ENCODE results near the gene RBCK1.
"Not testable (repeated sequence)": the region's sequence is repeated elsewhere in the genome, so short reads cannot be mapped to it uniquely, and the experiment has no call there.

The RBCK1 gene

GRCh38 chr20:391041-391711 is 16.9 kb upstream of the RBCK1 start:
- Histone ChIP-seq H3K27ac (ENCODE audit: low read length) (no peak overlapping the region), H3K4me3 (ENCODE audit: low read length) (no peak overlapping the region), H3K27me3 (ENCODE audit: control insufficient read depth, insufficient read depth, low read length) (no peaks in the 10 kb centered on the region), H3K36me3 (ENCODE audit: control insufficient read depth, low read depth, low read length) (peaks cover 8% of the 10 kb centered on the region), H3K9me3 (ENCODE audit: control insufficient read depth, low read depth, low read length) (no peaks in the 10 kb centered on the region), H3K9ac (ENCODE audit: low read length) (no peak overlapping the region), H3K4me1 (ENCODE audit: control insufficient read depth, low read depth, low read length) (no peaks in the 10 kb centered on the region)

- H3K27ac ChIP-seq (ENCODE audit: low read length); H3K27me3 ChIP-seq (ENCODE audit: control insufficient read depth, insufficient read depth, low read length); H3K4me1 ChIP-seq (ENCODE audit: control insufficient read depth, low read depth, low read length); H3K9me3 ChIP-seq (ENCODE audit: control insufficient read depth, low read depth, low read length); H3K9ac ChIP-seq (ENCODE audit: low read length); H3K4me3 ChIP-seq (ENCODE audit: low read length): not testable (repeated sequence)
- H3K36me3 ChIP-seq (ENCODE audit: control insufficient read depth, low read depth, low read length), result peaks cover 16% of the 10 kb centered on the region
Measured at GRCh38 chr20:393296-393695, 14.8 kb upstream of the RBCK1 start.

GRCh38 chr20:396252-396618 is 11.9 kb upstream of the RBCK1 start:
- H3K36me3 ChIP-seq (ENCODE audit: control insufficient read depth, low read depth, low read length), result peaks cover 11% of the 10 kb centered on the region
- no peak overlapping the region for H3K9ac ChIP-seq (ENCODE audit: low read length)
- H3K9me3 ChIP-seq (ENCODE audit: control insufficient read depth, low read depth, low read length), result no peaks in the 10 kb centered on the region
- no peak overlapping the region for H3K4me3 ChIP-seq (ENCODE audit: low read length)
- no peaks in the 10 kb centered on the region for H3K27me3 ChIP-seq (ENCODE audit: control insufficient read depth, insufficient read depth, low read length)
- no peak overlapping the region for H3K27ac ChIP-seq (ENCODE audit: low read length)
- peaks cover 10% of the 10 kb centered on the region for H3K4me1 ChIP-seq (ENCODE audit: control insufficient read depth, low read depth, low read length)

GRCh38 chr20:396619-397431 is 11.3 kb upstream of the RBCK1 start:
- H3K4me3 ChIP-seq (ENCODE audit: low read length), result no peak overlapping the region

GRCh38 chr20:397432-398237 is 10.5 kb upstream of the RBCK1 start:
- H3K27ac ChIP-seq (ENCODE audit: low read length), result no peak overlapping the region
- H3K9ac ChIP-seq (ENCODE audit: low read length), result no peak overlapping the region
- H3K9me3 ChIP-seq (ENCODE audit: control insufficient read depth, low read depth, low read length), result no peaks in the 10 kb centered on the region
- H3K4me3 ChIP-seq (ENCODE audit: low read length), result no peak overlapping the region
- H3K4me1 ChIP-seq (ENCODE audit: control insufficient read depth, low read depth, low read length), result peaks cover 10% of the 10 kb centered on the region
- H3K36me3 ChIP-seq (ENCODE audit: control insufficient read depth, low read depth, low read length), result peaks cover 11% of the 10 kb centered on the region
- no peaks in the 10 kb centered on the region for H3K27me3 ChIP-seq (ENCODE audit: control insufficient read depth, insufficient read depth, low read length)

More at GRCh38 chr20:396619-397431, 11.3 kb upstream of the RBCK1 start:
- Histone ChIP-seq H3K4me1 (ENCODE audit: control insufficient read depth, low read depth, low read length) (peaks cover 10% of the 10 kb centered on the region), H3K9ac (ENCODE audit: low read length) (no peak overlapping the region), H3K9me3 (ENCODE audit: control insufficient read depth, low read depth, low read length) (no peaks in the 10 kb centered on the region), H3K27ac (ENCODE audit: low read length) (no peak overlapping the region), H3K36me3 (ENCODE audit: control insufficient read depth, low read depth, low read length) (peaks cover 11% of the 10 kb centered on the region), H3K27me3 (ENCODE audit: control insufficient read depth, insufficient read depth, low read length) (no peaks in the 10 kb centered on the region)

GRCh38 chr20:399182-399707 is 8.9 kb upstream of the RBCK1 start:
- no peak overlapping the region for H3K27ac ChIP-seq (ENCODE audit: low read length)
- peaks cover 11% of the 10 kb centered on the region for H3K36me3 ChIP-seq (ENCODE audit: control insufficient read depth, low read depth, low read length)
- no peak overlapping the region for H3K9ac ChIP-seq (ENCODE audit: low read length)

GRCh38 chr20:400128-400453 is 8.0 kb upstream of the RBCK1 start:
- Histone ChIP-seq H3K9ac (ENCODE audit: low read length) (no peak overlapping the region), H3K27ac (ENCODE audit: low read length) (no peak overlapping the region), H3K9me3 (ENCODE audit: control insufficient read depth, low read depth, low read length) (no peaks in the 10 kb centered on the region), H3K4me3 (ENCODE audit: low read length) (no peak overlapping the region), H3K36me3 (ENCODE audit: control insufficient read depth, low read depth, low read length) (peaks cover 11% of the 10 kb centered on the region), H3K27me3 (ENCODE audit: control insufficient read depth, insufficient read depth, low read length) (no peaks in the 10 kb centered on the region), H3K4me1 (ENCODE audit: control insufficient read depth, low read depth, low read length) (peaks cover 10% of the 10 kb centered on the region)

More at GRCh38 chr20:399182-399707, 8.9 kb upstream of the RBCK1 start:
- peaks cover 10% of the 10 kb centered on the region for H3K4me1 ChIP-seq (ENCODE audit: control insufficient read depth, low read depth, low read length)
- H3K9me3 ChIP-seq (ENCODE audit: control insufficient read depth, low read depth, low read length), result no peaks in the 10 kb centered on the region
- H3K27me3 ChIP-seq (ENCODE audit: control insufficient read depth, insufficient read depth, low read length), result no peaks in the 10 kb centered on the region
- no peak overlapping the region for H3K4me3 ChIP-seq (ENCODE audit: low read length)

GRCh38 chr20:400454-401275 is 7.4 kb upstream of the RBCK1 start:
- Histone ChIP-seq H3K4me1 (ENCODE audit: control insufficient read depth, low read depth, low read length) (peaks cover 10% of the 10 kb centered on the region), H3K36me3 (ENCODE audit: control insufficient read depth, low read depth, low read length) (peaks cover 9% of the 10 kb centered on the region), H3K9ac (ENCODE audit: low read length) (no peak overlapping the region), H3K4me3 (ENCODE audit: low read length) (no peak overlapping the region), H3K27ac (ENCODE audit: low read length) (no peak overlapping the region), H3K27me3 (ENCODE audit: control insufficient read depth, insufficient read depth, low read length) (no peaks in the 10 kb centered on the region), H3K9me3 (ENCODE audit: control insufficient read depth, low read depth, low read length) (no peaks in the 10 kb centered on the region)

GRCh38 chr20:401682-402495 is 6.2 kb upstream of the RBCK1 start:
- Histone ChIP-seq H3K36me3 (ENCODE audit: control insufficient read depth, low read depth, low read length) (peaks cover 3% of the 10 kb centered on the region), H3K4me3 (ENCODE audit: low read length) (no peak overlapping the region), H3K4me1 (ENCODE audit: control insufficient read depth, low read depth, low read length) (peaks cover 13% of the 10 kb centered on the region), H3K27me3 (ENCODE audit: control insufficient read depth, insufficient read depth, low read length) (no peaks in the 10 kb centered on the region), H3K9ac (ENCODE audit: low read length) (no peak overlapping the region), H3K9me3 (ENCODE audit: control insufficient read depth, low read depth, low read length) (no peaks in the 10 kb centered on the region), H3K27ac (ENCODE audit: low read length) (no peak overlapping the region)

GRCh38 chr20:402496-402885 is 5.6 kb upstream of the RBCK1 start:
- peaks cover 15% of the 10 kb centered on the region for H3K4me1 ChIP-seq (ENCODE audit: control insufficient read depth, low read depth, low read length)
- H3K27me3 ChIP-seq (ENCODE audit: control insufficient read depth, insufficient read depth, low read length), result no peaks in the 10 kb centered on the region
- H3K9me3 ChIP-seq (ENCODE audit: control insufficient read depth, low read depth, low read length), result no peaks in the 10 kb centered on the region
- no peak overlapping the region for H3K27ac ChIP-seq (ENCODE audit: low read length)
- H3K4me3 ChIP-seq (ENCODE audit: low read length), result no peak overlapping the region
- H3K9ac ChIP-seq (ENCODE audit: low read length), result no peak overlapping the region
- no peaks in the 10 kb centered on the region for H3K36me3 ChIP-seq (ENCODE audit: control insufficient read depth, low read depth, low read length)

Measured in iPS-18a (cell line).